Measurements from ENCODE around the gene ATAD3C.

ATAD3C gene

DNA sequence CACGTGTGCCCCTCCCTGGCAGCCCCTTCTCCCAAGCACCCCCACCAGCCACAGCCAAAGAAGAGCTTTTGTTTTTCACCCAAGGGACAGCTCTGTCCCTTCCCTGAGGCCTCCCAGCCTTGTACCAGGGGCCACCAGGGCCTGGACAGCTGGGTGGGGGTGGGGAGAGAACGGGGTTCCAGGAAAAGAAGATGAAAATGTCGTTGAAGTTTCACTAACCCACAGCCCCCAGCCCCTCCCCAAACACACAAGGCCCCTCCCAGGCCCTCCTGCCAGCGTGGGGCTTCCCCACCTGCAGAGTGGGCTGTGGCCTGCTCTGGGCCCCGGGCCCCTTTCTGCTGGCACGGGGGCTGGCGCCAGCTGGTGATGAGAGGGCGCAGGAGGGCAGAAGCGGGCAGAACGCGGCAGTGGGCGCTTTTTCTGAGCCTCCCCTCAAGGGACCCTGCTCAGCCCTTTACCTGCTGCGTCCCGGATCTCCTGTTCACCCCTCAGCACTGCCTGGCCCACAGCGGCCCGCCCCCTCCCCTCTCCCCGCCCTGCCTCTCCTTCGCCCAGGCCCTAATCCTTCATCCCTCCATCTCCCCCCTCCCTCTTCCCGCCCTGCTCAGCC is 22.9 kb upstream of the ATAD3C start (continued):
- TF ChIP-seq, protein P1, sequence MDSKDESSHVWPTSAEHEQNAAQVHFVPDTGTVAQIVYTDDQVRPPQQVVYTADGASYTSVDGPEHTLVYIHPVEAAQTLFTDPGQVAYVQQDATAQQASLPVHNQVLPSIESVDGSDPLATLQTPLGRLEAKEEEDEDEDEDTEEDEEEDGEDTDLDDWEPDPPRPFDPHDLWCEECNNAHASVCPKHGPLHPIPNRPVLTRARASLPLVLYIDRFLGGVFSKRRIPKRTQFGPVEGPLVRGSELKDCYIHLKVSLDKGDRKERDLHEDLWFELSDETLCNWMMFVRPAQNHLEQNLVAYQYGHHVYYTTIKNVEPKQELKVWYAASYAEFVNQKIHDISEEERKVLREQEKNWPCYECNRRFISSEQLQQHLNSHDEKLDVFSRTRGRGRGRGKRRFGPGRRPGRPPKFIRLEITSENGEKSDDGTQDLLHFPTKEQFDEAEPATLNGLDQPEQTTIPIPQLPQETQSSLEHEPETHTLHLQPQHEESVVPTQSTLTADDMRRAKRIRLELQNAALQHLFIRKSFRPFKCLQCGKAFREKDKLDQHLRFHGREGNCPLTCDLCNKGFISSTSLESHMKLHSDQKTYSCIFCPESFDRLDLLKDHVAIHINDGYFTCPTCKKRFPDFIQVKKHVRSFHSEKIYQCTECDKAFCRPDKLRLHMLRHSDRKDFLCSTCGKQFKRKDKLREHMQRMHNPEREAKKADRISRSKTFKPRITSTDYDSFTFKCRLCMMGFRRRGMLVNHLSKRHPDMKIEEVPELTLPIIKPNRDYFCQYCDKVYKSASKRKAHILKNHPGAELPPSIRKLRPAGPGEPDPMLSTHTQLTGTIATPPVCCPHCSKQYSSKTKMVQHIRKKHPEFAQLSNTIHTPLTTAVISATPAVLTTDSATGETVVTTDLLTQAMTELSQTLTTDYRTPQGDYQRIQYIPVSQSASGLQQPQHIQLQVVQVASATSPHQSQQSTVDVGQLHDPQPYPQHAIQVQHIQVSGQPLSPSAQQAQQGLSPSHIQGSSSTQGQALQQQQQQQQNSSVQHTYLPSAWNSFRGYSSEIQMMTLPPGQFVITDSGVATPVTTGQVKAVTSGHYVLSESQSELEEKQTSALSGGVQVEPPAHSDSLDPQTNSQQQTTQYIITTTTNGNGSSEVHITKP (tag by site-specific recombination; IDR thresholded peaks at IDR 0.05): 0 out of 2 replicates have a peak, but pooled peaks have one; percentile 14
- TF ChIP-seq OSR2 (tag by site-specific recombination; IDR thresholded peaks at IDR 0.05) (no peak), ZSCAN16 (tag by site-specific recombination; IDR thresholded peaks at IDR 0.05) (no peak), ZNF530 (tag by site-specific recombination; IDR thresholded peaks at IDR 0.05; ENCODE audit: low read depth) (no peak), SP3 (tag by site-specific recombination; IDR thresholded peaks at IDR 0.05) (no peak)
- TF ChIP-seq, protein P2, sequence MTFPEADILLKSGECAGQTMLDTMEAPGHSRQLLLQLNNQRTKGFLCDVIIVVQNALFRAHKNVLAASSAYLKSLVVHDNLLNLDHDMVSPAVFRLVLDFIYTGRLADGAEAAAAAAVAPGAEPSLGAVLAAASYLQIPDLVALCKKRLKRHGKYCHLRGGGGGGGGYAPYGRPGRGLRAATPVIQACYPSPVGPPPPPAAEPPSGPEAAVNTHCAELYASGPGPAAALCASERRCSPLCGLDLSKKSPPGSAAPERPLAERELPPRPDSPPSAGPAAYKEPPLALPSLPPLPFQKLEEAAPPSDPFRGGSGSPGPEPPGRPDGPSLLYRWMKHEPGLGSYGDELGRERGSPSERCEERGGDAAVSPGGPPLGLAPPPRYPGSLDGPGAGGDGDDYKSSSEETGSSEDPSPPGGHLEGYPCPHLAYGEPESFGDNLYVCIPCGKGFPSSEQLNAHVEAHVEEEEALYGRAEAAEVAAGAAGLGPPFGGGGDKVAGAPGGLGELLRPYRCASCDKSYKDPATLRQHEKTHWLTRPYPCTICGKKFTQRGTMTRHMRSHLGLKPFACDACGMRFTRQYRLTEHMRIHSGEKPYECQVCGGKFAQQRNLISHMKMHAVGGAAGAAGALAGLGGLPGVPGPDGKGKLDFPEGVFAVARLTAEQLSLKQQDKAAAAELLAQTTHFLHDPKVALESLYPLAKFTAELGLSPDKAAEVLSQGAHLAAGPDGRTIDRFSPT (tag by site-specific recombination; IDR thresholded peaks at IDR 0.05): peak; percentile 70; the same call in 1 of the 2 replicates
- TF ChIP-seq, protein P3, sequence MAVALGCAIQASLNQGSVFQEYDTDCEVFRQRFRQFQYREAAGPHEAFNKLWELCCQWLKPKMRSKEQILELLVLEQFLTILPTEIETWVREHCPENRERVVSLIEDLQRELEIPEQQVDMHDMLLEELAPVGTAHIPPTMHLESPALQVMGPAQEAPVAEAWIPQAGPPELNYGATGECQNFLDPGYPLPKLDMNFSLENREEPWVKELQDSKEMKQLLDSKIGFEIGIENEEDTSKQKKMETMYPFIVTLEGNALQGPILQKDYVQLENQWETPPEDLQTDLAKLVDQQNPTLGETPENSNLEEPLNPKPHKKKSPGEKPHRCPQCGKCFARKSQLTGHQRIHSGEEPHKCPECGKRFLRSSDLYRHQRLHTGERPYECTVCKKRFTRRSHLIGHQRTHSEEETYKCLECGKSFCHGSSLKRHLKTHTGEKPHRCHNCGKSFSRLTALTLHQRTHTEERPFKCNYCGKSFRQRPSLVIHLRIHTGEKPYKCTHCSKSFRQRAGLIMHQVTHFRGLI (tag by site-specific recombination; IDR thresholded peaks at IDR 0.05): no peak

DNA sequence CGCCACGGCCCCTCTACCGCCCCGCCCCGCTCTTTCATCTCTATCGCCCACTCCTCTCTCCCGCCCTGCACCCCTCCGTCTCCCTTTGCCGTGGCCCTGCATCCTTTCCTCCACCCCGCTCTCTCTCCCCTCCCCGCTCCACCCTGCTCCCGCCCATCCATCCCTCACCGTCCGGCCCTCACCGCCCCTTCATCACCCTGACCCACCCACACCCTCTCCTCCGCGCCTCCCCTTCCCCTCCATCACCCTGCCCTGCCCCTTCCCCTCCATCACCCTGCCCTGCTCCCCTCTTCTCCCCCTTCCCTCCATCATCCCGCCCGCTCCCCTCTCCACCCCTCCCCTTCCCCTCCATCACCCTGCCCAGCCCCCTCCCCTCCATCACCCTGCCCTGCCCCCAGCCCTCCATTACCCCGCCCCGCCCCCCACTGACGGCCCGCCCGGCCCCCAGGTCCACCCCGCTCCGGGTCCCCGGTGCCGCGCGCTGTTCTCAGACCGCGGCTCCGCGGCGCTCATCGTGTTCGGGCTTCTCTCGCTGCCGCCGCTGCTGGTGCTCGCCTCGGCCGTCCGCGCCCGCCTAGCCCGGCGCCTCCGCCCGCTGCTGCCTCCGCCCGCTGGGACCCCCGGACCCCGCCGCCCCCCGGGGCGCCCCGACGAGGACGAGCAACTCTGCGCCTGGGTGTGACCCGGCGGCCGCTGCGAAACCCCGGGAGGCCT is 22.2 kb upstream of the ATAD3C start:
- Histone ChIP-seq H3K36me3 (ENCODE audit: control insufficient read depth in 2 of 2, insufficient read depth in 1 of 2, low read length in 2 of 2) (no peaks in the 10 kb centered on the region), H3K9me3 (ENCODE audit: control insufficient read depth, insufficient read depth, low read depth, low read length) (no peaks in the 10 kb centered on the region), H3K4me3 (ENCODE audit: low read depth, low read length) (peak overlapping the region; percentile 26), H3K4me1 (ENCODE audit: control insufficient read depth, insufficient read depth, low read length) (no peaks in the 10 kb centered on the region), H3K27ac (ENCODE audit: extremely low read depth, low read depth, low read length) (no peak overlapping the region; the same call in 1 of the 2 replicates)
- ChIA-PET POLR2A (no interaction called here), CTCF (no interaction called here)
- TF ChIP-seq ZNF621 (tag by site-specific recombination; IDR thresholded peaks at IDR 0.05) (no peak), ZNF416 (tag by site-specific recombination; IDR thresholded peaks at IDR 0.05) (no peak), KLF8 (tag by site-specific recombination; IDR thresholded peaks at IDR 0.05) (peak; percentile 90), ZBTB7A (tag by site-specific recombination; IDR thresholded peaks at IDR 0.05; ENCODE audit: low read depth) (peak; percentile 53; the same call in 1 of the 2 replicates), FEZF1 (tag by site-specific recombination; IDR thresholded peaks at IDR 0.05) (no peak), EGR2 (tag by site-specific recombination; IDR thresholded peaks at IDR 0.05; ENCODE audit: low read depth) (peak; percentile 88), SP3 (tag by site-specific recombination; IDR thresholded peaks at IDR 0.05) (peak; percentile 66), KLF7 (tag by site-specific recombination; IDR thresholded peaks at IDR 0.05; ENCODE audit: borderline replicate concordance) (peak; percentile 63; the same call in 1 of the 2 replicates), KLF9 (tag by site-specific recombination; IDR thresholded peaks at IDR 0.05; ENCODE audit: low read depth) (no peak), ZNF354C (tag by site-specific recombination; IDR thresholded peaks at IDR 0.05; ENCODE audit: borderline replicate concordance, low read depth) (no peak), KLF1 (tag by site-specific recombination; IDR thresholded peaks at IDR 0.05) (peak; percentile 100)
- TF ChIP-seq, protein P4, sequence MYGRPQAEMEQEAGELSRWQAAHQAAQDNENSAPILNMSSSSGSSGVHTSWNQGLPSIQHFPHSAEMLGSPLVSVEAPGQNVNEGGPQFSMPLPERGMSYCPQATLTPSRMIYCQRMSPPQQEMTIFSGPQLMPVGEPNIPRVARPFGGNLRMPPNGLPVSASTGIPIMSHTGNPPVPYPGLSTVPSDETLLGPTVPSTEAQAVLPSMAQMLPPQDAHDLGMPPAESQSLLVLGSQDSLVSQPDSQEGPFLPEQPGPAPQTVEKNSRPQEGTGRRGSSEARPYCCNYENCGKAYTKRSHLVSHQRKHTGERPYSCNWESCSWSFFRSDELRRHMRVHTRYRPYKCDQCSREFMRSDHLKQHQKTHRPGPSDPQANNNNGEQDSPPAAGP (tag by site-specific recombination; IDR thresholded peaks at IDR 0.05): peak; percentile 99
- TF ChIP-seq, protein P5, sequence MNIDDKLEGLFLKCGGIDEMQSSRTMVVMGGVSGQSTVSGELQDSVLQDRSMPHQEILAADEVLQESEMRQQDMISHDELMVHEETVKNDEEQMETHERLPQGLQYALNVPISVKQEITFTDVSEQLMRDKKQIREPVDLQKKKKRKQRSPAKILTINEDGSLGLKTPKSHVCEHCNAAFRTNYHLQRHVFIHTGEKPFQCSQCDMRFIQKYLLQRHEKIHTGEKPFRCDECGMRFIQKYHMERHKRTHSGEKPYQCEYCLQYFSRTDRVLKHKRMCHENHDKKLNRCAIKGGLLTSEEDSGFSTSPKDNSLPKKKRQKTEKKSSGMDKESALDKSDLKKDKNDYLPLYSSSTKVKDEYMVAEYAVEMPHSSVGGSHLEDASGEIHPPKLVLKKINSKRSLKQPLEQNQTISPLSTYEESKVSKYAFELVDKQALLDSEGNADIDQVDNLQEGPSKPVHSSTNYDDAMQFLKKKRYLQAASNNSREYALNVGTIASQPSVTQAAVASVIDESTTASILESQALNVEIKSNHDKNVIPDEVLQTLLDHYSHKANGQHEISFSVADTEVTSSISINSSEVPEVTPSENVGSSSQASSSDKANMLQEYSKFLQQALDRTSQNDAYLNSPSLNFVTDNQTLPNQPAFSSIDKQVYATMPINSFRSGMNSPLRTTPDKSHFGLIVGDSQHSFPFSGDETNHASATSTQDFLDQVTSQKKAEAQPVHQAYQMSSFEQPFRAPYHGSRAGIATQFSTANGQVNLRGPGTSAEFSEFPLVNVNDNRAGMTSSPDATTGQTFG (tag by site-specific recombination; IDR thresholded peaks at IDR 0.05; ENCODE audit: borderline replicate concordance): no peak
- TF ChIP-seq, protein P1 (tag by site-specific recombination; IDR thresholded peaks at IDR 0.05): 0 out of 2 replicates have a peak, but pooled peaks have one; percentile 6

Measured in HEK293 (cell line).